ENCODE measurements around the gene PRCC.
A peak's percentile ranks its signal among the peaks of the same experiment; 100 is the strongest.

Gene PRCC

DNA sequence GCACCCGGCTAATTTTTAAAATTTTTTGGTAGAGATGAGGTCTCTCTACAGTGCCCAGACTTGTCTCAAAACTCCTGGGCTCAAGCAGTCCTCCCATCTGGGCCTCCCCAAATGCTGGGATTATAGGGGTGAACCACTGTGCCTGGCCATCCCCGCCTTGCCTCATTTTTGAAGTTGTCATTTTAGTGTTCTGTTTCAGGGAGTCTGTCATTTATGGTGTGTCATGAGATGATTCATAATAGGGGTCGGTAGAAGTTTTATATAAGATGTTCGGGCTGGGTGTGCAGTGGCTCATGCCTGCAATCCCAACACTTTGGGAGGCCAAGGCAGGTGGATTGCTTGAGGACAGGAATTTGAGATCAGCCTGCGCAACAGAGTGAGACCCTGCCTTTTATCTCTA lies 8.5 kb downstream of the PRCC start:
- H3K4me3 ChIP-seq (ENCODE audit: low read depth, low read length) = no peak overlapping the region
- no peak for TF ChIP-seq CTCF (conservative IDR thresholded peaks at IDR 0.05; ENCODE audit: low read depth, low read length)
- DNase-seq (ENCODE audit: low read depth) = no peak

- no peak overlapping the region for H3K4me3 ChIP-seq (ENCODE audit: low read depth, low read length)
- no peak for DNase-seq (ENCODE audit: low read depth)
- TF ChIP-seq CTCF (conservative IDR thresholded peaks at IDR 0.05; ENCODE audit: low read depth, low read length) = no peak
Observed at GRCh38 chr1:156776942-156777341, 9.6 kb downstream of the PRCC start.

GRCh38 chr1:156777573-156777972 lies 10.2 kb downstream of the PRCC start:
- TF ChIP-seq CTCF (conservative IDR thresholded peaks at IDR 0.05; ENCODE audit: low read depth, low read length) = no peak
- DNase-seq (ENCODE audit: low read depth) = no peak
- H3K4me3 ChIP-seq (ENCODE audit: low read depth, low read length) = no peak overlapping the region

DNA sequence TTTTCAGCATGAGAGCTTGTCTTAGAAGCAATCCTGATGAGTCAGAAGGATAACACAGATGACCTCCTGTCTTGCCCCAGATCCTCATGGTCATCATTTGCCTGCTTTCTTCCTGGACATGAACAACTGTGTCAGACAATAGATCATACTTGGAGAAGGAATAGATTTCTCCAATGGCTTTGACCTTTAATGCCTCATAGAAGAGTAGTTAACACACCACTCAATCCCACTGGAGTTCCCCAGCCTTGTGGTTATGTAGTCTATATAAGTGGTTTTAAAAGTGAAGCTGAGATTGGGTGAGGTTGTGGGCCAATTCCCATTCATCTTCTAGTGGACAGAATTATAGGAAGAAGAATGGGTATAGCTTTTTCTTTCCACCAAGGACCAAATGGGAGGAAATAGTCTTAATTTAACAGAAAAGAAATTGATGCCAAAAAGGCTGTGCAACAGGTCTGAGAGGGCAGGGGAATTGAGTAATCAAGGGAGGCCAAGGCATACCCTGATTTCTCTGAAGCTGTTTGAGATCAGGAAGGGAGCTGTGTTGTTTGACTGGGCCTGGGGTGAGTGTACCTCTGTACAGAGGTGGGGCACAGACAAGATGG lies 14.4 kb downstream of the PRCC start:
- H3K4me3 ChIP-seq (ENCODE audit: low read depth, low read length) = no peak overlapping the region
- no peak for TF ChIP-seq CTCF (conservative IDR thresholded peaks at IDR 0.05; ENCODE audit: low read depth, low read length)
- DNase-seq (ENCODE audit: low read depth) = peak; percentile 57

GRCh38 chr1:156785458-156785857 lies 18.1 kb downstream of the PRCC start:
- no peak overlapping the region for H3K4me3 ChIP-seq (ENCODE audit: low read depth, low read length)
- no peak for TF ChIP-seq CTCF (conservative IDR thresholded peaks at IDR 0.05; ENCODE audit: low read depth, low read length)
- no peak for DNase-seq (ENCODE audit: low read depth)

- no peak overlapping the region for H3K4me3 ChIP-seq (ENCODE audit: low read depth, low read length)
- no peak for DNase-seq (ENCODE audit: low read depth)
- TF ChIP-seq CTCF (conservative IDR thresholded peaks at IDR 0.05; ENCODE audit: low read depth, low read length) = no peak
Observed at GRCh38 chr1:156786640-156787039, 19.3 kb downstream of the PRCC start.

DNA sequence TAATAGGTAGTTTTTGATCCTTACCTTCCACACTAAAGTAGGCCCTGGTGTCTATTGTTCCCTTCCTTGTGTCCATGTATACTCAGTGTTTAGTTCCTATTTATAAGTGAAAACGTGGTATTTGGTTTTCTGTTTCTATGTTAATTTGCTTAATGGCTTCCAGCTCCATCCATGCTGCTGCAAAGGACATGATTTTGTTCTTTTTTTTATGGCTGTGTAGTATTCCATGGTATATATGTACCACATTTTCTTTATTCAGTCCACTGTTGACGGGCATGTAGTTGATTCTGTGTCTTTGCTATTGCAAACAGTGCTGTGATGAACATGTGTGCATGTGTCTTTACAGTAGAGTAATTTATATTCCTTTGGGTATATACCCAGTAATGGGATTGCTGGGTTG lies 20.8 kb downstream of the PRCC start:
- no peak overlapping the region for H3K4me3 ChIP-seq (ENCODE audit: low read depth, low read length)
- TF ChIP-seq CTCF (conservative IDR thresholded peaks at IDR 0.05; ENCODE audit: low read depth, low read length) = no peak
- no peak for DNase-seq (ENCODE audit: low read depth)
